ENCODE results near the gene TRPV2.

TRPV2 gene

DNA sequence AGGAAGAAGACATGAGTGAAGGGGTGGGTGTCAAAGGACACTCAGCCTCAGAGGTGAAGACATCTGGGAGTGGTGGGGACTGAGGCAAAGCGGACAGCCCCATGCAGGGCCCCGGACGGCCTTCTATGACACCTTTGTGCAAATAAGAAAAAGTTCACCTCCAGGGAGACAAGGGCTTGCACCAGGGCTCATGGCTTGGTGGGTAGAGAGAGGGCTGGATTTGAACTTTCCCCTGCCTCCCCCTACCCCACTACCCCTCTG is 46.2 kb downstream of the TRPV2 start:
- H3K9me3 ChIP-seq (ENCODE audit: control insufficient read depth, insufficient read depth, low read length): no peaks in the 10 kb centered on the region
- H3K27ac ChIP-seq (ENCODE audit: low read depth, low read length): no peak overlapping the region
- H3F3A ChIP-seq (ENCODE audit: control insufficient read depth, insufficient read depth): no peaks in the 10 kb centered on the region
- no peaks in the 10 kb centered on the region for H3K27me3 ChIP-seq (ENCODE audit: control insufficient read depth, low read length)
- no peaks in the 10 kb centered on the region for H3K9me2 ChIP-seq (replicated peaks; ENCODE audit: control insufficient read depth, low read length)
- TF ChIP-seq, protein P1, sequence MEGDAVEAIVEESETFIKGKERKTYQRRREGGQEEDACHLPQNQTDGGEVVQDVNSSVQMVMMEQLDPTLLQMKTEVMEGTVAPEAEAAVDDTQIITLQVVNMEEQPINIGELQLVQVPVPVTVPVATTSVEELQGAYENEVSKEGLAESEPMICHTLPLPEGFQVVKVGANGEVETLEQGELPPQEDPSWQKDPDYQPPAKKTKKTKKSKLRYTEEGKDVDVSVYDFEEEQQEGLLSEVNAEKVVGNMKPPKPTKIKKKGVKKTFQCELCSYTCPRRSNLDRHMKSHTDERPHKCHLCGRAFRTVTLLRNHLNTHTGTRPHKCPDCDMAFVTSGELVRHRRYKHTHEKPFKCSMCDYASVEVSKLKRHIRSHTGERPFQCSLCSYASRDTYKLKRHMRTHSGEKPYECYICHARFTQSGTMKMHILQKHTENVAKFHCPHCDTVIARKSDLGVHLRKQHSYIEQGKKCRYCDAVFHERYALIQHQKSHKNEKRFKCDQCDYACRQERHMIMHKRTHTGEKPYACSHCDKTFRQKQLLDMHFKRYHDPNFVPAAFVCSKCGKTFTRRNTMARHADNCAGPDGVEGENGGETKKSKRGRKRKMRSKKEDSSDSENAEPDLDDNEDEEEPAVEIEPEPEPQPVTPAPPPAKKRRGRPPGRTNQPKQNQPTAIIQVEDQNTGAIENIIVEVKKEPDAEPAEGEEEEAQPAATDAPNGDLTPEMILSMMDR (IDR thresholded peaks at IDR 0.05; ENCODE audit: low read depth, low read length, poor library complexity, severe bottlenecking): no peak
- no peak for TF ChIP-seq EZH2phosphoT487 (IDR thresholded peaks at IDR 0.05; ENCODE audit: borderline replicate concordance, low read length)
- no peaks in the 10 kb centered on the region for H4K20me1 ChIP-seq (ENCODE audit: control insufficient read depth, insufficient read depth, low read depth, low read length)
- peaks cover 3% of the 10 kb centered on the region for H3K4me1 ChIP-seq (ENCODE audit: control insufficient read depth, low read length)
- H3K36me3 ChIP-seq (ENCODE audit: control insufficient read depth, low read length): peaks cover 2% of the 10 kb centered on the region
- no peak overlapping the region for H3K4me2 ChIP-seq (ENCODE audit: low read length)
- no peak overlapping the region for H3K4me3 ChIP-seq (ENCODE audit: low read length)
- H3K79me2 ChIP-seq (ENCODE audit: control insufficient read depth, low read length): no peaks in the 10 kb centered on the region

DNA sequence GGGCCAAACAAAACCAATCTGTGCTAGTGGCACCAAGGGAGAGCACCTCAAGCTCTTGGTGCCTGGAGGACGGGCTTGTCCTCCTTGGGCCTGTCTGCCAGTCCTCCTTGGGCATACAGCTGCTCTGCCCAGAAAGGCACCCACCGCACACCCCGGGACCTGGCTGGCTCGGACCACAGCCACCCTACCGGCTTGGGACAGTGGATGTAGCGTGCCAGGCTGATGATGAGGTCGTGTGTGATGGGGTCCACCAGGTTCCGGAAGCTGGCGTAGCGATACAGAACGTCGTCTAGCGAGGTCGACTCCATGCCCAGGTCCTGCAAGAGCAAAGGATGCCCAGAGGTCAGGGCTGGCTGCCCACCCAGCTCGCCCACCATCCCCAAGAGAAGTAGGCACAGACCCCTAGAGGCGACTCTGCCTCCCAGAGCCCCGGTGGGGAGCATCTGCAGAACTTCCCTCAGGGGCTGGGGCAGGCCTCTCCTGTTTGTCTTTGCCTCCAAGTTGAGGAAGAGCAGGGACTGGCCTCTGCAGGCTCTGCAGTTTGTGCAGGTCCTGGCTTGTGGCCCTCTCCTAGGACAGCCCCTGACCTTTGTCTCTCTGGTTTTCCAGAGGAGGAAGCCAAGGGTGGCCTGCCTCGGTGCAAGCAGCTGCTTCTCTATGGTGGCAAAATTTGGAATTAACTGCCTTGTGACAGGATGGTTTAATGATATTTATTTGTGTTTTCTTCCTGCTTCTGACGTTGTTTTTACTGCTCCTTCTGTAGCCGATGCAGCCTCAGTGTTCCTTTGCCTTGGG is 46.9 kb downstream of the TRPV2 start:
- Histone ChIP-seq H3K9me2 (replicated peaks; ENCODE audit: control insufficient read depth, low read length) (no peaks in the 10 kb centered on the region), H3K4me1 (ENCODE audit: control insufficient read depth, low read length) (no peaks in the 10 kb centered on the region), H3K4me3 (ENCODE audit: low read length) (no peak overlapping the region), H3K79me2 (ENCODE audit: control insufficient read depth, low read length) (no peaks in the 10 kb centered on the region), H4K20me1 (ENCODE audit: control insufficient read depth, insufficient read depth, low read depth, low read length) (no peaks in the 10 kb centered on the region), H3F3A (ENCODE audit: control insufficient read depth, insufficient read depth) (no peaks in the 10 kb centered on the region), H3K27ac (ENCODE audit: low read depth, low read length) (no peak overlapping the region), H3K9me3 (ENCODE audit: control insufficient read depth, insufficient read depth, low read length) (no peaks in the 10 kb centered on the region), H3K4me2 (ENCODE audit: low read length) (no peak overlapping the region), H3K36me3 (ENCODE audit: control insufficient read depth, low read length) (peaks cover under 1% of the 10 kb centered on the region; the same call in 1 of the 2 replicates), H3K27me3 (ENCODE audit: control insufficient read depth, low read length) (no peaks in the 10 kb centered on the region)
- no peak for TF ChIP-seq EZH2phosphoT487 (IDR thresholded peaks at IDR 0.05; ENCODE audit: borderline replicate concordance, low read length)
- TF ChIP-seq, protein P1 (IDR thresholded peaks at IDR 0.05; ENCODE audit: low read depth, low read length, poor library complexity, severe bottlenecking): no peak

DNA sequence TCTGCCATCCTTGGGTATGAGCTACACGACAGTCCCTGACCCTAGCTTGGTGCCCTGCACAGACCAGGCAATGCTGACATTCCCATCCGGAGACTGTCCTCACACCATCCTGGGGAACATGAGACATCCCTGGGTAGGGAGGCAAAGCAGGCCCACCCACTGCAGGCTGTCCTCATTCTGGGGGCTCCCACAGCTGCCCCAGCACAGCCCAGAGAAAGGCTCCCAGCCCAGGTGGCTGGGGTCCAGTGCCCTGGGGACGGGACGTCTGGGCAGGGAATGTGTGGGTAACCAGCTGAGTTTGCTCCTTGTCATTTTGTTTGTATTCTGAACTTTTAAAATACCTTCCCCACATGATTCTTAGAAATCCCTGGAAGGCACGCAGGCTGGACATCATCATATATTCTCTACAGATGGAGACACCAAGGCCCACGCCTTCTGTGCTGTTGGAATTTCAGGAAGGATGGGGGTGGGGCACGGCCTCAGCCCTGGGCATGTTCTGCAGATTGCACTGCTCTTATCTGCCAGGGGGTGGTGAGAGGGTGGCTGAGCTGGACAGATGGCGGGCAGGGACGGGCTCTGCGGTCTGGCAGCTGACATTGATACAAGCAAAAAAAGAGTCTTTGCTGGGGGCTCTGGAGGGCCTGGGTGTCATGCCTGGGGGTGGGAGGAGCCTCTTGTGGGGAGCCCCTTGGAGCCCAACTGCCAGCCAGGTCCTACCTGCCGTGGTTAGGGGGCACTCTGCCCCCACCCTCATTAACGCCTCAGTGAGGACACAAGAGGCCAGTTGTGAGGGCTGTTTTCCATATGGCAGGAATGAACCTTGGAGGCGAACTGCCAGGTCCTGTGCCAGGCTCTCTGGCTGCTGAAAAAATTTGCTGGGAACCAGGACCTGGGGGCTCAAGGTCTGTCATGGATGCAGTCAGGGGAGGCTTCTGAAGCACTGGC is 48.3 kb downstream of the TRPV2 start:
- no peaks in the 10 kb centered on the region for H3F3A ChIP-seq (ENCODE audit: control insufficient read depth, insufficient read depth)
- H3K4me3 ChIP-seq (ENCODE audit: low read length): no peak overlapping the region
- no peaks in the 10 kb centered on the region for H3K9me3 ChIP-seq (ENCODE audit: control insufficient read depth, insufficient read depth, low read length)
- no peak for TF ChIP-seq EZH2phosphoT487 (IDR thresholded peaks at IDR 0.05; ENCODE audit: borderline replicate concordance, low read length)
- TF ChIP-seq, protein P1 (IDR thresholded peaks at IDR 0.05; ENCODE audit: low read depth, low read length, poor library complexity, severe bottlenecking): no peak
- H3K79me2 ChIP-seq (ENCODE audit: control insufficient read depth, low read length): no peaks in the 10 kb centered on the region
- H3K4me2 ChIP-seq (ENCODE audit: low read length): no peak overlapping the region
- no peaks in the 10 kb centered on the region for H3K36me3 ChIP-seq (ENCODE audit: control insufficient read depth, low read length)
- no peaks in the 10 kb centered on the region for H3K27me3 ChIP-seq (ENCODE audit: control insufficient read depth, low read length)
- no peaks in the 10 kb centered on the region for H4K20me1 ChIP-seq (ENCODE audit: control insufficient read depth, insufficient read depth, low read depth, low read length)
- no peak overlapping the region for H3K27ac ChIP-seq (ENCODE audit: low read depth, low read length)
- H3K9me2 ChIP-seq (replicated peaks; ENCODE audit: control insufficient read depth, low read length): no peaks in the 10 kb centered on the region
- H3K4me1 ChIP-seq (ENCODE audit: control insufficient read depth, low read length): no peaks in the 10 kb centered on the region
